Measurements from ENCODE around the gene RABL6. TPM values are rescaled to one million over a fixed set of nuclear protein-coding genes. Genes with fewer than 3 reads are reported as not detected.

The RABL6 gene
- total RNA-seq, 2 experiments from 2014 or later = 113 to 133 TPM

DNA sequence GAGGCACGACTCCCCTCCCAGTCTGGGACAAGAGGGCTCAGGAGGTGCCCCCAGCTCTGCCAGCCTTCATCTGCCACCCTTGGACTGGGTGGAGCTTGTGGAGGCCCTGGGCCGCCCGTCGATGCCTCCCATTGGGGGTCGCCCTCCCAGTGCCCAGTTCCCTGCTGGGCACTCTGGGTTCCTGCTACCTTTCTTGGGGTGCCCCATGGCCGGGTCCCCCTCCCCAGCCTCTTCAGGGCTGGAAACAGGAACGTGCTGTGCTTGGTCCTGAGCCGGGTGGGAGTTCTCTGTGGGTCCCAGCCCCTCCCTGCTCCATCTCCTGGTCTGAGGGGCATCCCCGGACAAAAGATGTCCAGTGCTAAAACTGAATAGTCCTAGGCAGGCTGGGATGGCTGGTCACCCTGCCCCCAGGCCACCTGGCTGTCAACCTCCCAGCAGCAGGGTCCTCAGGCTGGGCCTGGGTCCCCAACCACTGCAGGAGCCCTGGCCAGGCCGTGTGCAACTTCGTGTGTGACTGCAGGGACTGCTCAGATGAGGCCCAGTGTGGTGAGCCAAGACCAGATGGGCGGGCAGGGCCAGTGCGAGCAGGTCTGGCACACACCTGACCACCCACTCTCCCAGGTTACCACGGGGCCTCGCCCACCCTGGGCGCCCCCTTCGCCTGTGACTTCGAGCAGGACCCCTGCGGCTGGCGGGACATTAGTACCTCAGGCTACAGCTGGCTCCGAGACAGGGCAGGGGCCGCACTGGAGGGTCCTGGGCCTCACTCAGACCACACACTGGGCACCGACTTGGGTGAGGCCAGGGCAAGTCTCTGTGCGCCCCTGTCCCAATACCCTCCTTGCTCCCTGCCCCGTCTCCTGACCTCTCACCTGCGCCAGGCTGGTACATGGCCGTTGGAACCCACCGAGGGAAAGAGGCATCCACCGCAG, 45.2 kb downstream of the RABL6 start:
- no peaks in the 10 kb centered on the region for H3K36me3 ChIP-seq (ENCODE audit: insufficient read depth, low read length)
- H3K4me2 ChIP-seq (ENCODE audit: low read length) = no peak overlapping the region
- BruUV-seq (replicated peaks) = no TSS peak
- H2AFZ ChIP-seq (ENCODE audit: low read length) = no peak overlapping the region
- H3K4me1 ChIP-seq (ENCODE audit: insufficient read depth, low read length, poor library complexity, severe bottlenecking) = peaks cover 6% of the 10 kb centered on the region
- H3K27ac ChIP-seq (ENCODE audit: low read depth, low read length, poor library complexity, severe bottlenecking) = no peak overlapping the region
- CTCF ChIA-PET (ENCODE audit: unreplicated experiment) = no interaction called here
- no peaks in the 10 kb centered on the region for H3K79me2 ChIP-seq (ENCODE audit: insufficient read depth, low read depth, low read length)
- DNase-seq (ENCODE audit: low spot score) = no peak
- no peak for TF ChIP-seq EZH2phosphoT487 (IDR thresholded peaks at IDR 0.05; ENCODE audit: borderline replicate concordance, low read depth, low read length)
- TF ChIP-seq, protein P1, sequence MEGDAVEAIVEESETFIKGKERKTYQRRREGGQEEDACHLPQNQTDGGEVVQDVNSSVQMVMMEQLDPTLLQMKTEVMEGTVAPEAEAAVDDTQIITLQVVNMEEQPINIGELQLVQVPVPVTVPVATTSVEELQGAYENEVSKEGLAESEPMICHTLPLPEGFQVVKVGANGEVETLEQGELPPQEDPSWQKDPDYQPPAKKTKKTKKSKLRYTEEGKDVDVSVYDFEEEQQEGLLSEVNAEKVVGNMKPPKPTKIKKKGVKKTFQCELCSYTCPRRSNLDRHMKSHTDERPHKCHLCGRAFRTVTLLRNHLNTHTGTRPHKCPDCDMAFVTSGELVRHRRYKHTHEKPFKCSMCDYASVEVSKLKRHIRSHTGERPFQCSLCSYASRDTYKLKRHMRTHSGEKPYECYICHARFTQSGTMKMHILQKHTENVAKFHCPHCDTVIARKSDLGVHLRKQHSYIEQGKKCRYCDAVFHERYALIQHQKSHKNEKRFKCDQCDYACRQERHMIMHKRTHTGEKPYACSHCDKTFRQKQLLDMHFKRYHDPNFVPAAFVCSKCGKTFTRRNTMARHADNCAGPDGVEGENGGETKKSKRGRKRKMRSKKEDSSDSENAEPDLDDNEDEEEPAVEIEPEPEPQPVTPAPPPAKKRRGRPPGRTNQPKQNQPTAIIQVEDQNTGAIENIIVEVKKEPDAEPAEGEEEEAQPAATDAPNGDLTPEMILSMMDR (conservative IDR thresholded peaks at IDR 0.05; ENCODE audit: low read length) = no peak
- no peaks in the 10 kb centered on the region for H3K9me3 ChIP-seq (ENCODE audit: low read length)
- H4K20me1 ChIP-seq (ENCODE audit: insufficient read depth, low read length) = no peaks in the 10 kb centered on the region
- intact Hi-C loops (cut with micrococcal nuclease; ENCODE audit: unreplicated experiment) = no loop called here
- POLR2A ChIA-PET = no interaction called here
- H3K9me2 ChIP-seq (ENCODE audit: insufficient read depth, low read length) = no peaks in the 10 kb centered on the region
- H3K4me3 ChIP-seq (ENCODE audit: low read depth, low read length, poor library complexity, severe bottlenecking) = no peak overlapping the region

DNA sequence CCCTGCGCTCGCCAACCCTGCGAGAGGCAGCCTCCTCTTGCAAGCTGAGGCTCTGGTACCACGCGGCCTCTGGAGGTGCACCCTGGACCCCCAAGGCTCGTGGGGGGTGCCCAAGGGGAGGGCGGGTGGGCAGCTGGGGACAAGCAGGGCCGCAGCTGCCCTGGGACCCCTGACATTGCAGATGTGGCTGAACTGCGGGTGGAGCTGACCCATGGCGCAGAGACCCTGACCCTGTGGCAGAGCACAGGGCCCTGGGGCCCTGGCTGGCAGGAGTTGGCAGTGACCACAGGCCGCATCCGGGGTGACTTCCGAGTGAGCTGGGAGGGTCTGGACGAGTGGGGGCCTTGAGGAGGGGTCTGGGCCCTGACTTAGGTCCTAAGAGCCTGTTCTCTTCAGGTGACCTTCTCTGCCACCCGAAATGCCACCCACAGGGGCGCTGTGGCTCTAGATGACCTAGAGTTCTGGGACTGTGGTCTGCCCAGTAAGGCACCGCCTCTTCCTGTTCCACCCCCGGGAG, 45.9 kb downstream of the RABL6 start:
- Histone ChIP-seq H3K9me2 (ENCODE audit: insufficient read depth, low read length) (no peaks in the 10 kb centered on the region), H3K9me3 (ENCODE audit: low read length) (no peaks in the 10 kb centered on the region), H3K4me1 (ENCODE audit: insufficient read depth, low read length, poor library complexity, severe bottlenecking) (peaks cover 6% of the 10 kb centered on the region), H3K4me3 (ENCODE audit: low read depth, low read length, poor library complexity, severe bottlenecking) (no peak overlapping the region), H2AFZ (ENCODE audit: low read length) (no peak overlapping the region), H4K20me1 (ENCODE audit: insufficient read depth, low read length) (no peaks in the 10 kb centered on the region), H3K4me2 (ENCODE audit: low read length) (no peak overlapping the region), H3K27ac (ENCODE audit: low read depth, low read length, poor library complexity, severe bottlenecking) (no peak overlapping the region), H3K36me3 (ENCODE audit: insufficient read depth, low read length) (no peaks in the 10 kb centered on the region), H3K79me2 (ENCODE audit: insufficient read depth, low read depth, low read length) (no peaks in the 10 kb centered on the region)
- POLR2A ChIA-PET = no interaction called here
- peak; percentile 24 for DNase-seq (ENCODE audit: low spot score)
- no peak for TF ChIP-seq EZH2phosphoT487 (IDR thresholded peaks at IDR 0.05; ENCODE audit: borderline replicate concordance, low read depth, low read length)
- TF ChIP-seq, protein P1 (conservative IDR thresholded peaks at IDR 0.05; ENCODE audit: low read length) = 0 out of 2 replicates have a peak, but pooled peaks have one; percentile 30
- no TSS peak for BruUV-seq (replicated peaks)
- CTCF ChIA-PET (ENCODE audit: unreplicated experiment) = no interaction called here
- intact Hi-C loops (cut with micrococcal nuclease; ENCODE audit: unreplicated experiment) = no loop called here
